HepG2 (cell line): Measurements from ENCODE around the gene SART1. TPM values are rescaled to one million over a fixed set of nuclear protein-coding genes. Genes with fewer than 3 reads are reported as not detected.

ENCODE experiments used
- CENPBD1 ChIP-seq: sonication (generic); formaldehyde crosslinking; IDR thresholded peaks from 2 replicates; pipeline ENCODE4 v1.8.0; 2022; ENCODE audit warnings: missing genetic modification reagents, low read depth, mild to moderate bottlenecking, borderline replicate concordance
- DRAP1 ChIP-seq: IDR thresholded peaks from 2 replicates; pipeline ENCODE4 v1.6.1; 2016; ENCODE audit warnings: missing genetic modification reagents, missing compliant biosample characterization
- IRF1 ChIP-seq: sonication (generic); formaldehyde crosslinking; IDR thresholded peaks from 2 replicates; pipeline ENCODE4 v1.4.0; 2020; ENCODE audit warnings: low read depth, mild to moderate bottlenecking, missing genetic modification reagents
- KDM4B ChIP-seq: sonication (generic); formaldehyde crosslinking; IDR thresholded peaks from 2 replicates; pipeline ENCODE4 v1.4.0; 2020; ENCODE audit warnings: missing genetic modification reagents
- PRDM10 ChIP-seq: sonication (generic); formaldehyde crosslinking; IDR thresholded peaks from 2 replicates; pipeline ENCODE4 v1.4.0; 2020; ENCODE audit warnings: low read depth, missing genetic modification reagents
- SATB2 ChIP-seq: sonication (generic); formaldehyde crosslinking; IDR thresholded peaks from 2 replicates; pipeline ENCODE4 v1.5.0; 2020; ENCODE audit warnings: missing genetic modification reagents
- ZFX ChIP-seq: sonication (generic); formaldehyde crosslinking; IDR thresholded peaks from 2 replicates; pipeline ENCODE4 v1.4.0; 2020; ENCODE audit warnings: mild to moderate bottlenecking, low read depth, missing genetic modification reagents, moderate library complexity
- ZMYM4 ChIP-seq: sonication (generic); formaldehyde crosslinking; IDR thresholded peaks from 2 replicates; pipeline ENCODE4 v1.8.1; 2023; ENCODE audit warnings: mild to moderate bottlenecking, missing genetic modification reagents
- ZNF124 ChIP-seq: sonication (generic); formaldehyde crosslinking; IDR thresholded peaks from 2 replicates; pipeline ENCODE4 v1.4.0; 2020; ENCODE audit warnings: missing genetic modification reagents
- ZNF136 ChIP-seq: sonication (generic); formaldehyde crosslinking; IDR thresholded peaks from 2 replicates; pipeline ENCODE4 v1.8.1; 2022; ENCODE audit warnings: low read depth, mild to moderate bottlenecking, moderate library complexity, missing genetic modification reagents
- ZNF274 ChIP-seq: sonication (generic); formaldehyde crosslinking; IDR thresholded peaks from 2 replicates; pipeline ENCODE4 v1.5.1; 2020; ENCODE audit warnings: mild to moderate bottlenecking, missing genetic modification reagents
- ZNF292 ChIP-seq: sonication (generic); formaldehyde crosslinking; IDR thresholded peaks from 2 replicates; pipeline ENCODE4 v1.8.1; 2022; ENCODE audit warnings: mild to moderate bottlenecking, low read depth, missing genetic modification reagents, borderline replicate concordance
- ZNF574 ChIP-seq: sonication (generic); formaldehyde crosslinking; IDR thresholded peaks from 2 replicates; pipeline ENCODE4 v1.4.0; 2020; ENCODE audit warnings: missing genetic modification reagents
- ZNF576 ChIP-seq: sonication (generic); formaldehyde crosslinking; IDR thresholded peaks from 2 replicates; pipeline ENCODE4 v1.4.0; 2020; ENCODE audit warnings: mild to moderate bottlenecking, missing genetic modification reagents
- ZNF788 ChIP-seq: sonication (generic); formaldehyde crosslinking; IDR thresholded peaks from 2 replicates; pipeline ENCODE4 v1.5.0; 2020; ENCODE audit warnings: mild to moderate bottlenecking, missing genetic modification reagents, borderline replicate concordance
- ZNF841 ChIP-seq: sonication (generic); formaldehyde crosslinking; IDR thresholded peaks from 2 replicates; pipeline ENCODE4 v1.8.1; 2023; ENCODE audit warnings: missing genetic modification reagents, borderline replicate concordance
- ZSCAN30 ChIP-seq: sonication (generic); formaldehyde crosslinking; IDR thresholded peaks from 2 replicates; pipeline ENCODE4 v1.5.0; 2020; ENCODE audit warnings: mild to moderate bottlenecking, missing genetic modification reagents
- polyA plus RNA-seq, 8 experiments: library from polyadenylated mRNA; depleted of rRNA in 3 of 8; stranded (reverse) in 7 of 8; unstranded in 1 of 8; fragments of >200 nt; fragmentation: Illumina TruSeq in 4 of 8; extraction: Trizol in 4 of 8; gene quantifications; 2 replicates each; pipeline versions ENCODE4 v1.2.1 to v1.2.3, GENCODE V29; 2011 to 2016; ENCODE audit warnings: low read depth in 4 of 8, missing spikeins in 1 of 8, mixed read lengths in 1 of 8; ENCODE audit not compliant: insufficient read depth in 1 of 8
- total RNA-seq, 5 experiments: library from RNA; depleted of rRNA; stranded (reverse); fragments of >200 nt; fragmentation: Illumina TruSeq; extraction: Trizol; gene quantifications; 2 replicates each; pipeline ENCODE4 v1.2.3, GENCODE V29; 2016; ENCODE audit warnings: low read depth in 1 of 5

The SART1 gene
- total and polyA plus RNA-seq, 2 of the 13 experiments (the other 11 are each of a cell fraction or from before 2014, with no cell fraction given): 11.3 to 22.5 TPM

GRCh38 chr11:65919141-65919572, 42.4 kb upstream of the SART1 start, which contains the start of gene DRAP1 (continued):
- TF ChIP-seq ZNF574 (peak; percentile 92), ZNF136 (CRISPR knock-in tag) (no peak), ZNF576 (CRISPR knock-in tag) (no peak), SATB2 (no peak), ZSCAN30 (peak; percentile 41; the same call in 1 of the 2 replicates), PRDM10 (CRISPR knock-in tag) (peak; percentile 95), DRAP1 (CRISPR knock-in tag) (no peak), ZMYM4 (CRISPR knock-in tag) (peak; percentile 95), KDM4B (CRISPR knock-in tag) (peak; percentile 96), ZNF124 (no peak), CENPBD1 (CRISPR knock-in tag) (no peak), ZNF841 (no peak), IRF1 (CRISPR knock-in tag) (no peak), ZNF788 (CRISPR knock-in tag) (peak; percentile 98), ZFX (CRISPR knock-in tag) (peak; percentile 81), ZNF274 (peak; percentile 47; the same call in 1 of the 2 replicates), ZNF292 (CRISPR knock-in tag) (no peak)
